Measurements from ENCODE around the gene IGF2.

GRCh38 chr11:2149864-2150847, 11.0 kb upstream of the IGF2 start:
- no peak for TF ChIP-seq GATA2 (IDR thresholded peaks at IDR 0.05; ENCODE audit: low read depth, low read length)
- no peak for TF ChIP-seq GATA3 (IDR thresholded peaks at IDR 0.05; ENCODE audit: low read depth, low read length)
